Erythroblast (primary cell): ENCODE measurements around the gene IST1.
"Not testable (repeated sequence)": the region's sequence is repeated elsewhere in the genome, so short reads cannot be mapped to it uniquely, and the experiment has no call there.

Experiments used
- DNase-seq, 2 experiments: peaks; one replicate each; lab custom pipeline; 2025; lab: John Stamatoyannopoulos, UW
- GATA1 ChIP-seq: IDR thresholded peaks from 2 replicates; pipeline ENCODE4 v1.6.1; 2011; ENCODE audit warnings: low read depth, mild to moderate bottlenecking, control low read depth, low read length, moderate library complexity
- POLR2A ChIP-seq: IDR thresholded peaks from 2 replicates; pipeline ENCODE4 v1.6.1; 2011; ENCODE audit warnings: mild to moderate bottlenecking, low read length

Gene IST1

GRCh38 chr16:71894229-71894920 lies 956 bp upstream of the IST1 start:
- DNase-seq, result peak; percentile 66 to 74
- TF ChIP-seq GATA1 (no peak), POLR2A (no peak)

- TF ChIP-seq GATA1 (no peak), POLR2A (no peak)
- DNase-seq, result peak; percentile 78 to 82
Observed at GRCh38 chr16:71895679-71896365, 491 bp downstream of the IST1 start.

DNA sequence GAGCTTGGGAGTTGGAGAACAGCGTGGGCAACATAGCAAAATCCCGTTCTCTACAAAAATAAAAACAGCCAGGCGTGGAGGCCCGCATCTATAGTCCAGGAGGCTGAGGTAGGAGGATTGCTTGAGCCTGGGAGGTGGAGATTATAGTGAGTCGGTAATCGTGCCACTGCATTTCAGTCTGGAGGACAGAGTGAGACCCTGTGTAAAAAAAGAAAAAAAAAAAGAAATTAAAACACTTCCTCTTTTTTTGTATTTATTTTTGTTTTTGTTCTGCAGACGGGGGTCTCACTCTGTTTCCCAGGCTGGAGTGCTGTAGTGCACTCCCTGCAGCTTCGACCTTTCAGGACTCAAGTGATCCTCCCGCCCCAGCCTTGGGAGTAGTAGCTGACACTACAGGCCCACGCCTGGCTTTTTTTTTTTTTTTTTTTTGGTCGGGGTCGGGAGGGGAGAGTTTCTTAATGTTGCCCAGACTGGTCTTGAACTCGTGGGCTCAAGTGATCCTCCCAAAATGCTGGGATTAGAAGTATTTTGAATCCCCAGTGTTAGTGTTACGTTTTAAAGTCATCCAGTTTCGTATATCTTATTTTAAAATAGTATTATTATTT lies 1.5 kb downstream of the IST1 start:
- peak in 1 of 2 experiments; percentile 17 for DNase-seq
- TF ChIP-seq POLR2A (no peak), GATA1 (no peak)

- TF ChIP-seq GATA1 (no peak), POLR2A (no peak)
- no peak for DNase-seq
Observed at GRCh38 chr16:71899171-71899570, 3.8 kb downstream of the IST1 start.

GRCh38 chr16:71902656-71903365 lies 7.5 kb downstream of the IST1 start:
- TF ChIP-seq GATA1 (no peak), POLR2A (no peak)
- DNase-seq, result no peak

- DNase-seq, result no peak
- no peak for TF ChIP-seq GATA1
- no peak for TF ChIP-seq POLR2A
Observed at GRCh38 chr16:71903608-71904007, 8.3 kb downstream of the IST1 start.

DNA sequence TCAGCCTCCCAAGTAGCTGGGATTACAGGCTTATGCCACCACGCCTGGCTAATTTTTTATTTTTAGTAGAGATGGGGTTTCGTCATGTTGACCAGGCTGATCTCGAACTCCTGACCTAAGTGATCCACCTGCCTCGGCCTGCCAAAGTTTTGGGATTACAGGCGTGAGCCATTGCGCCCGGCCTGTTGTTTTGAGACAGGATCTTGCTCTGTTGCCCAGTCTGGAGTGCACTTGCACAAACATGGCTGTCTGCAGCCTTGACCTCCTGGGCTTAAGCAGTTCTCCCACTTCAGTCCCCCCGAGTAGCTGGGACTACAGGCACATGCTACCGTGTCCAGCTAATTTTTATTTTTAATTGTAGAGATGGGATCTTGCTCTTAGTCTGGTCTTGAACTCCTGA lies 8.9 kb downstream of the IST1 start:
- DNase-seq, result no peak
- TF ChIP-seq POLR2A, result no peak
- no peak for TF ChIP-seq GATA1

GRCh38 chr16:71905765-71906164 lies 10.4 kb downstream of the IST1 start:
- DNase-seq, result not testable (repeated sequence)

DNA sequence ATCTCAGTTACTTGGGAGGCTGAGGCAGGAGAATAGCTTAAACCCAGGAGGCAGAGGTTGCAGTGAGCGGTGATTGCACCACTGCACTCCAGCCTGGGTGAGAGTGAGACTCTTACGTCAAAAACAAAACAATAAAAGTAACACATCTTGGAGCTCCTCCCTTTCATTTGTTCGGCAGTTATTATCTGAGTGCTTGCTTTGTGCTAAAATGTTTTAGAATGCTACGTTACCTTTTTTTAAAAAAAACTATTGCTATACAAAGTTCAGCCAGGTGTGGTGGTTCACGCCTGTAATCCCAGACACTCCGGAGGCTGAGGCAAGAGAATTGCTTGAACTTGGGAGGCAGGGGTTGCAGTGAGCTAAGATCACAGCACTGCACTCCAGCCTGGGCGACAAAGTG lies 15.8 kb downstream of the IST1 start:
- TF ChIP-seq POLR2A (no peak), GATA1 (no peak)
- no peak for DNase-seq

DNA sequence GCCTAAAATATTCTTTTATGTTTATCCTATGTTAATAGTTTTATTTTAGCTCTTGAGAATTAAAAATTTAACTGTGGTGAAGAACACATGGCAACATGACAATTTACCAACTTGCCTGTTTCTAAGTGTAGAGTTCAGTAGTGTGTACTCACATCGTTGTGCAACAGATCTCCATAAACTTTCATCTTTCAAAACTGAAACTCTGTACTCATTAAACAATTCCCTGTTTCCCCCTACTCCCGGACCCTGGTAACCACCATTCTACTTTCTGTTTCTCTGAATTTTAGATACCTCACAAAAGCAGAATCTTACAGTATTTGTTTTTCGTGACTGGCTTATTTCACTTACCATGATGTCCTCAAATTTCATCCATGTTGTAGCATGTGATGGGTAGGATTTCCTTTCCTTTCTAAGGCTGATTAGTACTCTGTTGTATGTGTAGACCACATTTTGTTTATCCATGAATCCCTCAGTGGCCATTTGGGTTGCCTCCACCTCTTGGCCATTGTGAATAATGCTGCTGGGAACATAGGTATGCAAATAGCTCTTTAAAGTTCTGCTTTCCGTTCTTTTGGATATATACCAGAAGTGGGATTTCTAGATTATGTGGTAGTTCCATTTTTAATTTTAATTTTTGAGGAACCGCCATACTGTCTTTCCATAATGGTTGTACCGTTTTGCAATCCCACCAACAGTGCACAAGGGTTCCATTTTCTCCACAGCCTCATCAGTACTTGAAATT lies 17.4 kb downstream of the IST1 start:
- TF ChIP-seq GATA1, result no peak
- TF ChIP-seq POLR2A, result no peak
- DNase-seq, result no peak

DNA sequence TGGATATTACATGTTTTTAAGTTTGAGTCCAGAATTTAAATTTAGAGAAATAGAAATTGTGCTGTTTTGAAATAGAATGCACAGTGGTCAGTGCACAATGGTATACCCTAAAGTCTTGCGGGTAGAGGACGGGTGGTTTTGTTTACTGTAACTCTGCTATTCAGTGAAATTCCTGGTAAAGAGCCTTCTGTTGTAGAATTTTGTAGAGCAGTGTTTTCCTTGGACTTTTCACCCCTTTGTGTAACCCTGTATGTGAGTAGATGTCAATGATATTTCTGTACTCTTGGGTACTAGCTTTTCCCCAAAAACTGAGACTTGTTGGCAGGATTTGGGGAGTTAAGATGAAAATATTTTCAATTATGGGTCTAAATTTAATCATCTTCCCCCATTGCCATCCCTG lies 19.5 kb downstream of the IST1 start:
- no peak for DNase-seq
- TF ChIP-seq POLR2A (no peak), GATA1 (no peak)

GRCh38 chr16:71915350-71915749 lies 20.0 kb downstream of the IST1 start:
- DNase-seq, result no peak
- no peak for TF ChIP-seq GATA1
- no peak for TF ChIP-seq POLR2A

- DNase-seq, result no peak
- TF ChIP-seq POLR2A (no peak), GATA1 (no peak)
Observed at GRCh38 chr16:71916397-71916920, 21.1 kb downstream of the IST1 start.
